HG02610 (cell line): ENCODE data around the gene TXNRD1.
"Not testable (repeated sequence)": the region's sequence is repeated elsewhere in the genome, so short reads cannot be mapped to it uniquely, and the experiment has no call there.

Source experiments
- ATAC-seq: cut with Tn5 transposase; IDR thresholded peaks from one replicate; pipeline ENCODE4 v1.9.1; 2021; ENCODE audit warnings: mild to moderate bottlenecking, moderate library complexity; ENCODE audit not compliant: unreplicated experiment

TXNRD1 gene

GRCh38 chr12:104279164-104279563 is 63.6 kb downstream of the TXNRD1 start:
- no peak for ATAC-seq

- ATAC-seq: no peak
These were observed 64.5 kb downstream of the TXNRD1 start for GRCh38 chr12:104280111-104280510.

- no peak for ATAC-seq
These were observed 65.3 kb downstream of the TXNRD1 start for GRCh38 chr12:104280717-104281458.

GRCh38 chr12:104281636-104282035 is 66.1 kb downstream of the TXNRD1 start:
- no peak for ATAC-seq

- ATAC-seq: no peak
These were observed 66.5 kb downstream of the TXNRD1 start for GRCh38 chr12:104282109-104282508.

- no peak for ATAC-seq
These were observed 70.3 kb downstream of the TXNRD1 start for GRCh38 chr12:104285740-104286515.

- peak; percentile 87 for ATAC-seq
These were observed 71.2 kb downstream of the TXNRD1 start for GRCh38 chr12:104286516-104287482.

- ATAC-seq: peak; percentile 55
These were observed 73.2 kb downstream of the TXNRD1 start for GRCh38 chr12:104288635-104289274.

- ATAC-seq: no peak
These were observed 74.7 kb downstream of the TXNRD1 start for GRCh38 chr12:104290320-104290719.

- ATAC-seq: no peak
These were observed 75.3 kb downstream of the TXNRD1 start for GRCh38 chr12:104290855-104291254.

GRCh38 chr12:104291867-104292524 is 76.4 kb downstream of the TXNRD1 start:
- no peak for ATAC-seq

GRCh38 chr12:104292872-104293794 is 77.6 kb downstream of the TXNRD1 start:
- ATAC-seq: no peak

GRCh38 chr12:104294158-104294859 is 78.7 kb downstream of the TXNRD1 start:
- ATAC-seq: not testable (repeated sequence)

GRCh38 chr12:104294927-104295668 is 79.5 kb downstream of the TXNRD1 start:
- no peak for ATAC-seq

- ATAC-seq: no peak
These were observed 80.4 kb downstream of the TXNRD1 start for GRCh38 chr12:104295954-104296353.

- no peak for ATAC-seq
These were observed 81.1 kb downstream of the TXNRD1 start for GRCh38 chr12:104296718-104297117.

- ATAC-seq: no peak
These were observed 82.0 kb downstream of the TXNRD1 start for GRCh38 chr12:104297477-104298113.
